ENCODE measurements around the gene MLPH. TPM values are rescaled to one million over a fixed set of nuclear protein-coding genes. Genes with fewer than 3 reads are reported as not detected.

MLPH gene
- total and polyA plus RNA-seq, 2 of the 13 experiments (the other 11 are each of a cell fraction or from before 2014, with no cell fraction given): 0.12 TPM; not detected in 1

- no peak for TF ChIP-seq ZNF646 (CRISPR knock-in tag; IDR thresholded peaks at IDR 0.05)
- TF ChIP-seq ZNF335 (CRISPR knock-in tag; IDR thresholded peaks at IDR 0.05): no peak
- no peak for TF ChIP-seq MEIS1 (CRISPR knock-in tag; IDR thresholded peaks at IDR 0.05; ENCODE audit: borderline replicate concordance)
- TF ChIP-seq SMARCE1 (IDR thresholded peaks at IDR 0.05; ENCODE audit: borderline replicate concordance): no peak
- no peak for TF ChIP-seq NAIF1 (CRISPR knock-in tag; IDR thresholded peaks at IDR 0.05; ENCODE audit: borderline replicate concordance)
These were observed 29.6 kb upstream of the MLPH start (continued) for GRCh38 chr2:237457388-237457941.

DNA sequence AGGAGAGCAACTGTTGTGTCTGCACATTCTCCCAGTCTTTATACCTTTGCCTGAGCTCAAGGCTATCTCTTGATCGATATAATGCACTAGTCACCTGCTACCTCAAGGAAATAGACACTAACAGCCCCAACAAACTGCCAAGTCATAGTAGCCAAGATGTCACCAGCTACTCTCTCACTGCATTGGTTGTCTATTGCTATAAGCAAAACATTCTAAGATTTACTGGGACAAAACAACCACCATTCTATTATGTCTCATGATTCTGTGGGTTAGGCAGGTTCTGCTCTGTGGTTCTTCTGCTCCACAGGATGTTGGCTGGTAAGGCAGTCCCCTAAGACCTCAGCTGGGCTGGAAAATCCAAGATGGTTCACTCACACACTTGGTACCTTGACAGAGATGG is 28.5 kb upstream of the MLPH start:
- Histone ChIP-seq H3K4me2 (ENCODE audit: low read depth, low read length) (no peak overlapping the region), H3K27ac (ENCODE audit: extremely low read length, insufficient read depth, low read length) (no peak overlapping the region), H3K9me3 (ENCODE audit: low read length) (no peaks in the 10 kb centered on the region), H3K4me1 (ENCODE audit: insufficient read depth, low read length) (no peaks in the 10 kb centered on the region), H3K79me2 (ENCODE audit: insufficient read depth, low read length) (no peaks in the 10 kb centered on the region), H3K27me3 (ENCODE audit: control insufficient read depth in 1 of 2, insufficient read depth in 2 of 2, low read length in 2 of 2) (peaks cover 0 to 19% of the 10 kb centered on the region in 2 experiments; a peak in 3 of 5 replicates), H3K36me3 (replicated peaks in 1 of 2; ENCODE audit: control insufficient read depth in 1 of 2, insufficient read depth in 2 of 2, low read length in 2 of 2) (no peaks in the 10 kb centered on the region), H3K4me3 (replicated peaks in 1 of 3; ENCODE audit: insufficient read depth in 1 of 3, low read depth in 2 of 3, low read length in 3 of 3) (no peak overlapping the region), H4K20me1 (ENCODE audit: insufficient read depth, low read length) (no peaks in the 10 kb centered on the region), H2AFZ (ENCODE audit: low read length) (no peak overlapping the region), H3K9ac (ENCODE audit: insufficient read depth, low read depth, low read length) (no peak overlapping the region)
- CTCF ChIA-PET (ENCODE audit: low intra/inter-chr PET ratio, low total read pairs): no interaction called here
- BruUV-seq (replicated peaks): no TSS peak
- WGBS (ENCODE audit: low lambda C conversion rate): 0% methylated on average over 1 of the region's 1 CpG
- intact Hi-C loops (cut with micrococcal nuclease; ENCODE audit: unreplicated experiment) (no loop called here), in situ Hi-C loops (cut with HindIII; ENCODE audit: extremely low pct_ligation_motif_present, low pct_unique_long_range_greater_than_20kb) (no loop called here)
- DNase-seq (ENCODE audit: low spot score): no peak
- no peak for FAIRE-seq
- ATAC-seq: no peak
- POLR2A ChIA-PET: no interaction called here
- no peak for TF ChIP-seq ZBTB7B (CRISPR knock-in tag; IDR thresholded peaks at IDR 0.05)
- TF ChIP-seq, protein P1, sequence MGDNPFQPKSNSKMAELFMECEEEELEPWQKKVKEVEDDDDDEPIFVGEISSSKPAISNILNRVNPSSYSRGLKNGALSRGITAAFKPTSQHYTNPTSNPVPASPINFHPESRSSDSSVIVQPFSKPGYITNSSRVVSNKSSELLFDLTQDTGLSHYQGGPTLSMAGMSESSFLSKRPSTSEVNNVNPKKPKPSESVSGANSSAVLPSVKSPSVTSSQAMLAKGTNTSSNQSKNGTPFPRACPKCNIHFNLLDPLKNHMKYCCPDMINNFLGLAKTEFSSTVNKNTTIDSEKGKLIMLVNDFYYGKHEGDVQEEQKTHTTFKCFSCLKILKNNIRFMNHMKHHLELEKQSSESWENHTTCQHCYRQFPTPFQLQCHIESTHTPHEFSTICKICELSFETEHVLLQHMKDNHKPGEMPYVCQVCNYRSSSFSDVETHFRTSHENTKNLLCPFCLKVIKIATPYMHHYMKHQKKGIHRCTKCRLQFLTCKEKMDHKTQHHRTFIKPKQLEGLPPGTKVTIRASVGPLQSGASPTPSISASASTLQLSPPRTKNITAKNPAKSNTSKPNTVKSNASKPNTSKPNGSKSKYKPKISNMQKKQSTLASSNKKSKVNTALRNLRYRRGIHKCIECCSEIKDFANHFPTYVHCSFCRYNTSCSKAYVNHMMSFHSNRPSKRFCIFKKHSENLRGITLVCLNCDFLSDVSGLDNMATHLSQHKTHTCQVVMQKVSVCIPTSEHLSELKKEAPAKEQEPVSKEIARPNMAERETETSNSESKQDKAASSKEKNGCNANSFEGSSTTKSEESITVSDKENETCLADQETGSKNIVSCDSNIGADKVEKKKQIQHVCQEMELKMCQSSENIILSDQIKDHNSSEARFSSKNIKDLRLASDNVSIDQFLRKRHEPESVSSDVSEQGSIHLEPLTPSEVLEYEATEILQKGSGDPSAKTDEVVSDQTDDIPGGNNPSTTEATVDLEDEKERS (CRISPR knock-in tag; IDR thresholded peaks at IDR 0.05): no peak
- TF ChIP-seq SIX1 (CRISPR knock-in tag; IDR thresholded peaks at IDR 0.05; ENCODE audit: borderline replicate concordance): no peak
- TF ChIP-seq CHCHD3 (CRISPR knock-in tag; IDR thresholded peaks at IDR 0.05): no peak
- TF ChIP-seq NONO (IDR thresholded peaks at IDR 0.05): no peak
- no peak for TF ChIP-seq NONO (CRISPR knock-in tag; conservative IDR thresholded peaks at IDR 0.05)
